K562 (cell line): Measurements from ENCODE around the gene PIMREG. TPM values are rescaled to one million over a fixed set of nuclear protein-coding genes. Genes with fewer than 3 reads are reported as not detected.

Experiments
- ATAC-seq: fragments of 200-7000 bp; cut with Tn5 transposase; 3 replicates; pipeline ENCODE4 v1.9.1; 2020; ENCODE audit warnings: moderate library complexity
- BruUV-seq: library from RNA; stranded (reverse); fragments of 400-500 nt; replicated peaks from 2 replicates; lab custom pipeline; 2021; lab: Mats Ljungman, UMichigan
- CTCF ChIA-PET: fragments of 300-600 bp; formaldehyde crosslinking; extraction: SDS; loops from one replicate; lab custom pipeline; 2021; ENCODE audit warnings: low intra/inter-chr PET ratio; lab: Yijun Ruan, JAX
- POLR2A ChIA-PET: fragments of 300-600, 350-650 bp; sonication (Branson Sonifier 250); formaldehyde crosslinking; extraction: SDS; loops from one replicate; lab custom pipeline; 2021; ENCODE audit warnings: antibody characterized with exemption, inconsistent platforms; lab: Yijun Ruan, JAX
- DNase-seq, 4 experiments: peaks; one replicate each; pipeline versions ENCODE4 v3.0.0 to v3.0.0-alpha.2; 2011 to 2018; ENCODE audit warnings: low spot score in 3 of 4, mixed read lengths in 3 of 4; ENCODE audit errors: extremely low read depth in 1 of 4
- FAIRE-seq: peaks from 2 replicates; lab custom pipeline; 2011; peaks lifted over from hg19 to GRCh38; lab: Jason Lieb, UNC
- H2AFZ ChIP-seq: 2 replicates; pipeline ENCODE4 v1.6.0; 2011; ENCODE audit warnings: low read depth, low read length, control low read depth, inconsistent platforms
- H3K27ac ChIP-seq: fragments of 200-600 bp; 3 replicates; pipeline ENCODE4 v1.8.0; 2011; ENCODE audit warnings: low read depth, mild to moderate bottlenecking, control low read depth, inconsistent platforms, low read length, moderate library complexity, mixed read lengths; ENCODE audit errors: extremely low read depth
- H3K27me3 ChIP-seq, 2 experiments: fragments of 300-600 bp in 1 of 2; 2 replicates in 1 of 2; 3 replicates in 1 of 2; pipeline versions ENCODE4 v1.6.0 to v1.8.0; 2011; ENCODE audit warnings: inconsistent platforms in 2 of 2, low read length in 2 of 2, mild to moderate bottlenecking in 1 of 2, mixed read lengths in 1 of 2, moderate library complexity in 1 of 2; ENCODE audit not compliant: control insufficient read depth in 2 of 2, insufficient read depth in 2 of 2
- H3K36me3 ChIP-seq: fragments of 300-600 bp; 3 replicates; pipeline ENCODE4 v1.8.0; 2011; ENCODE audit warnings: mild to moderate bottlenecking, low read length, inconsistent platforms; ENCODE audit not compliant: control insufficient read depth, insufficient read depth
- H3K4me1 ChIP-seq, 2 experiments: fragments of 200-600 bp in 1 of 2; replicated peaks in 1 of 2; 2 replicates in 1 of 2; 3 replicates in 1 of 2; pipeline versions ENCODE4 v1.5.1 to v1.8.0; 2011; ENCODE audit warnings: inconsistent platforms in 2 of 2, low read length in 2 of 2, mild to moderate bottlenecking in 1 of 2, mixed read lengths in 1 of 2, moderate library complexity in 1 of 2; ENCODE audit not compliant: control insufficient read depth in 2 of 2, insufficient read depth in 2 of 2
- H3K4me2 ChIP-seq: 2 replicates; pipeline ENCODE4 v1.6.1; 2011; ENCODE audit warnings: low read length, control low read depth, inconsistent platforms, mixed read lengths; ENCODE audit not compliant: insufficient read depth
- H3K4me3 ChIP-seq: fragments of 200-600 bp; sonication (generic), shearing (Covaris generic); 2 replicates; pipeline ENCODE4 v1.5.1; 2016; ENCODE audit warnings: control low read depth, inconsistent platforms
- H3K79me2 ChIP-seq: fragments of 200-600 bp; 3 replicates; pipeline ENCODE4 v1.8.0; 2011; ENCODE audit warnings: low read length, inconsistent platforms; ENCODE audit not compliant: control insufficient read depth, insufficient read depth
- H3K9ac ChIP-seq, 2 experiments: 2 replicates each; pipeline versions ENCODE4 v1.6.0 to v1.6.1; 2011; ENCODE audit warnings: low read depth in 2 of 2, low read length in 2 of 2, control low read depth in 1 of 2, inconsistent platforms in 1 of 2, mild to moderate bottlenecking in 1 of 2, mixed read lengths in 1 of 2; ENCODE audit not compliant: insufficient read depth in 1 of 2
- H3K9me1 ChIP-seq: one replicate; pipeline ENCODE4 v1.6.0; 2011; ENCODE audit warnings: inconsistent platforms, mild to moderate bottlenecking, low read length, moderate library complexity; ENCODE audit not compliant: control insufficient read depth, insufficient read depth
- H3K9me3 ChIP-seq: replicated peaks from 2 replicates; pipeline ENCODE4 v1.5.1; 2011; ENCODE audit warnings: low read depth, low read length, inconsistent platforms; ENCODE audit not compliant: control insufficient read depth, insufficient read depth
- H4K20me1 ChIP-seq: replicated peaks from 2 replicates; pipeline ENCODE4 v1.6.1; 2011; ENCODE audit warnings: low read length, inconsistent platforms, mixed read lengths; ENCODE audit not compliant: control insufficient read depth, insufficient read depth
- ARHGAP35 ChIP-seq: fragments of 450-650 bp; IDR thresholded peaks from 2 replicates; pipeline ENCODE4 v1.6.1; 2018; ENCODE audit not compliant: partially characterized antibody
- ARID3A ChIP-seq: IDR thresholded peaks from 2 replicates; pipeline ENCODE4 v1.6.1; 2012; ENCODE audit warnings: low read depth, low read length, improper control_type of control experiment, borderline replicate concordance
- GABPA ChIP-seq: fragments of 200-800 bp; sonication (Bioruptor generic); conservative IDR thresholded peaks from 2 replicates; pipeline ENCODE4 v1.6.1; 2016; ENCODE audit warnings: low read depth, missing genetic modification characterization, missing compliant biosample characterization
- HEY1 ChIP-seq: fragments of 250-450 bp; sonication (Bioruptor Pico); IDR thresholded peaks from 2 replicates; pipeline ENCODE4 v1.5.0; 2020; ENCODE audit warnings: mild to moderate bottlenecking, moderate library complexity, borderline replicate concordance
- KDM5B ChIP-seq: fragments of 200-600 bp; sonication (generic); IDR thresholded peaks from 2 replicates; pipeline ENCODE4 v1.6.1; 2012; ENCODE audit warnings: low read depth, mild to moderate bottlenecking, moderate library complexity, low read length, control low read depth, inconsistent platforms; ENCODE audit not compliant: insufficient replicate concordance
- MAFG ChIP-seq: fragments of 450-650 bp; conservative IDR thresholded peaks from 2 replicates; pipeline ENCODE4 v1.6.1; 2016; ENCODE audit warnings: missing genetic modification characterization, missing compliant biosample characterization
- MAFK ChIP-seq: IDR thresholded peaks from 2 replicates; pipeline ENCODE4 v1.6.1; 2011; ENCODE audit warnings: low read length, improper control_type of control experiment
- NCOA4 ChIP-seq: fragments of 450-650 bp; IDR thresholded peaks from 2 replicates; pipeline ENCODE4 v1.6.1; 2018; ENCODE audit warnings: mild to moderate bottlenecking; ENCODE audit not compliant: partially characterized antibody
- NR2C2 ChIP-seq, 2 experiments: fragments of 200-800 bp in 1 of 2; sonication (Bioruptor generic) in 1 of 2; sonication (generic) in 1 of 2; formaldehyde crosslinking in 1 of 2; IDR thresholded peaks; 2 replicates each; pipeline versions ENCODE4 v1.6.1 to v1.8.0; 2016 to 2022; ENCODE audit warnings: mild to moderate bottlenecking in 1 of 2, missing compliant biosample characterization in 1 of 2, missing genetic modification characterization in 1 of 2, missing genetic modification reagents in 1 of 2
- PPARD ChIP-seq: fragments of 250-450 bp; sonication (Bioruptor Pico); IDR thresholded peaks from 2 replicates; pipeline ENCODE4 v1.8.0; 2022; ENCODE audit warnings: inconsistent platforms, mild to moderate bottlenecking, moderate library complexity
- ZC3H4 ChIP-seq: sonication (generic); formaldehyde crosslinking; IDR thresholded peaks from 2 replicates; pipeline ENCODE4 v1.9.0; 2021; ENCODE audit warnings: missing genetic modification reagents, borderline replicate concordance
- ZNF280A ChIP-seq: fragments of 450-650 bp; IDR thresholded peaks from 2 replicates; pipeline ENCODE4 v1.6.1; 2018; ENCODE audit warnings: mild to moderate bottlenecking, low read depth; ENCODE audit not compliant: partially characterized antibody
- ZNF561 ChIP-seq: fragments of 450-650 bp; formaldehyde crosslinking; conservative IDR thresholded peaks from 2 replicates; pipeline ENCODE4 v1.4.0; 2020; ENCODE audit warnings: mild to moderate bottlenecking, moderate library complexity
- ZNF740 ChIP-seq, 3 experiments: fragments of 200-800 bp in 1 of 3; sonication (Bioruptor generic) in 1 of 3; sonication (generic) in 1 of 3; formaldehyde crosslinking in 1 of 3; IDR thresholded peaks; 2 replicates each; pipeline versions ENCODE4 v1.6.1 to v1.8.0; 2016 to 2022; ENCODE audit warnings: mild to moderate bottlenecking in 2 of 3, missing compliant biosample characterization in 2 of 3, missing genetic modification characterization in 2 of 3, missing genetic modification reagents in 1 of 3
- ZNF766 ChIP-seq: fragments of 200-800 bp; sonication (Bioruptor generic); conservative IDR thresholded peaks from 2 replicates; pipeline ENCODE4 v1.6.1; 2016; ENCODE audit warnings: missing genetic modification characterization, missing compliant biosample characterization
- WGBS: fragments of 100-300 bp; shearing (Covaris generic); methylation state at CpG from one replicate; pipeline ENCODE4 v1.1.6; 2016; ENCODE audit warnings: low coverage, mixed read lengths; ENCODE audit not compliant: insufficient coverage; ENCODE audit errors: missing lambda C conversion rate; 5-methylcytosine and 5-hydroxymethylcytosine counted together
- in situ Hi-C: fragments of 300-500 bp; cut with MboI; formaldehyde crosslinking; loops from 4 replicates; pipeline ENCODE4 v1.15.0; 2018; ENCODE audit warnings: inconsistent platforms, mixed read lengths
- intact Hi-C: fragments of 100-400 bp; cut with micrococcal nuclease; formaldehyde crosslinking; loops from 2 replicates; pipeline ENCODE4 v1.14.2; 2022
- polyA plus RNA-seq, 8 experiments: library from polyadenylated mRNA; depleted of rRNA in 4 of 8; stranded (reverse) in 5 of 8; unstranded in 3 of 8; fragments of >200 nt; fragmentation: Nextera tagmentation in 2 of 8; fragmentation: Illumina TruSeq in 1 of 8; extraction: Ambion mirVana in 2 of 8; extraction: Trizol in 1 of 8; gene quantifications; 2 replicates each; pipeline versions ENCODE4 v1.2.1 to v1.2.3, GENCODE V29; 2011 to 2014; ENCODE audit warnings: inconsistent platforms in 1 of 8, missing spikeins in 1 of 8
- total RNA-seq, 7 experiments: library from RNA; depleted of rRNA in 6 of 7; stranded (reverse); fragments of >200 nt in 6 of 7; fragmentation: Illumina TruSeq in 2 of 7; extraction: Trizol in 2 of 7; gene quantifications; 2 replicates each; pipeline versions ENCODE4 v1.2.1 to v1.2.3, GENCODE V29; 2011 to 2021; ENCODE audit warnings: low replicate concordance in 1 of 7

Gene PIMREG
- total and polyA plus RNA-seq, 9 of the 15 experiments (the other 6 are each of a cell fraction or from before 2014, with no cell fraction given): 1.1 to 16.7 (median 9.4) TPM

- CTCF ChIA-PET: no interaction called here
- in situ Hi-C loops: no loop called here
Observed at GRCh38 chr17:6483507-6483906, 39.3 kb downstream of the PIMREG start.

More at GRCh38 chr17:6483507-6483906, 39.3 kb downstream of the PIMREG start:
- Histone ChIP-seq H3K79me2 (no peaks in the 10 kb centered on the region), H4K20me1 (no peaks in the 10 kb centered on the region), H2AFZ (no peak overlapping the region), H3K9me1 (no peaks in the 10 kb centered on the region), H3K9ac (no peak overlapping the region), H3K4me1 (no peaks in the 10 kb centered on the region), H3K4me3 (no peak overlapping the region), H3K27me3 (peaks cover 8 to 42% of the 10 kb centered on the region in 2 experiments; a peak in 3 of 5 replicates), H3K27ac (no peak overlapping the region), H3K4me2 (no peak overlapping the region), H3K36me3 (no peaks in the 10 kb centered on the region), H3K9me3 (no peaks in the 10 kb centered on the region)
- ATAC-seq (no peak), FAIRE-seq (no peak), DNase-seq (no peak)
- intact Hi-C loops: no loop called here
- TF ChIP-seq NCOA4 (no peak), GABPA (tag) (no peak), MAFG (no peak), NR2C2 (CRISPR knock-in tag; IDR thresholded peaks at IDR 0.05) (no peak), NR2C2 (tag; IDR thresholded peaks at IDR 0.05) (no peak), PPARD (CRISPR knock-in tag) (no peak), ARID3A (no peak), ARHGAP35 (no peak), ZC3H4 (CRISPR knock-in tag) (no peak), ZNF280A (no peak), ZNF766 (no peak), KDM5B (no peak), HEY1 (no peak), ZNF740 (CRISPR knock-in tag; IDR thresholded peaks at IDR 0.05) (no peak), ZNF740 (tag; IDR thresholded peaks at IDR 0.05) (no peak), ZNF561 (CRISPR knock-in tag) (no peak), MAFK (no peak)
- 0% methylated on average over 11 of the region's 16 CpGs for WGBS
- POLR2A ChIA-PET: no interaction called here
- no TSS peak for BruUV-seq
